GM18511 (cell line): ENCODE results near the gene IL1RAPL1.

ENCODE experiments used
- ATAC-seq: cut with Tn5 transposase; IDR thresholded peaks from one replicate; pipeline ENCODE4 v1.9.1; 2021; ENCODE audit warnings: mild to moderate bottlenecking, moderate library complexity; ENCODE audit not compliant: unreplicated experiment

The IL1RAPL1 gene

DNA sequence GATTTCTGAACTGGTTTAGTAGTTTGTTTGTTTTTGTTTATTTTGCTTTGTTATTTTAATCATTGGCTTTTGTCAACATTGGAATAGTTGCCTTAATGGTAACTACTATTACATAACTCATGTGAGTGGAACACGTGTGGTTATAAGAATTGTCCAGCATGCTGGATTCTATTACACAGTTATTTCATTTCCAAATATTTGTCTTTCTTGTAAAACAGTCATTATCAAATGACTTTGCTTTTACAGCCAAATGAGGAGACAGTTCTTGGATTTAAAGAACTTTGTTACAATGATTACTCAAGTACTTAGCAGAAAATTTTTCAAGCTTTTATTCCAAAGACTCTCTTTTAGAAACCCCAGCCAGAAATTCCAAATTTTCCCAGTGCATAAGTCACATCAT is 1112.0 kb downstream of the IL1RAPL1 start:
- ATAC-seq: no peak

DNA sequence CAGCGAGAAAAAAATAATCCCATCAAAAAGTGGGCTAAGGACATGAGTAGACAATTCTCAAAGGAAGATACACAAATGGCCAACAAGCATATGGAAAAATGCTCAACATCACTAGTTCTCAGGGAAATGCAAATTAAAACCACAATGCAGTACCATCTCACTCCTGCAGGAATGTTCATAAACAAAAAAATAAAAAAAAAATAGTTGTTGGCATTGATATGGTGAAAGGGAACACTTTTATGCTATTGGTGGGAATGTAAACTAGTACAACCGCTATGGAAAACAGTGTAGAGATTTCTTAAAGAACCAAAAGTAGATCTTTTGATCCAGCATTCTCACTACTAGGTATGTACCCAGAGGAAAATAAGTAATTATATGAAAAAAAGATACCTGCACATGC is 1119.8 kb downstream of the IL1RAPL1 start:
- no peak for ATAC-seq

DNA sequence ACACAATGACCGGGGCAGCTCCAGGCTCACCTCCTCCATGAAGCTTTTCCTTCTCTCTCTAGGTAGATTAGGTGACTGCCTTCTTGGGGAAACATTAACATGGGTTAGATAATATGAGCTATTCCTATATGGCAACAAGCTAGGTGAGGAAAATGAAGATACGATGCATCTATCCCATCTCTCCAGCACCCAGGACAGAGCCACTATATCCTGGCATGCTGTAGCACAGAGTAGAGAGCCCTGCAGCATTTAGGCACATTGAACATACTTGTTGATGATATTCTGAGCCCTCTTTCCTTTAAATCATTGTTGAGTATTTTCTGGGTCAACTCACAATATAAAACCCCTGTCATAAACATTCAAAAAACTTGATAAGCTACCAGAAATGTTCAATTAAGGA is 1133.9 kb downstream of the IL1RAPL1 start:
- no peak for ATAC-seq

DNA sequence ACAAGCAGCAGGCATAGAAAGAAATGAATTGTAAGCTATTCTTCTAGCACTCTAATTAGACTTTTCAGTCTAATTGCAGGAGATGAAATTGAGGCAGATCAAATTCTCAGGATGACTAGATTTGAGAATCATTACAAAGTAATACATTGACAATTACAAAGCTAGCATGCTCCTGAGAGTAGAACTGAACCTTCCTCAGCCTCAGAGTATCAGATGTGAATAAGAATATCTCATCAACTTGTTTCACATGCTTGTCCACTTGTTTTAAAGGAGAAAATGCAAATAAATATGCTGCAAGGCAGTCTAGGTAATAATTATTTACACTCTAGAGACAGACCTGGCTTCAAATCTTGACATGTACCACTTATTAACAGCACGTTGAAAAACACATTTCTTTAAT is 1137.1 kb downstream of the IL1RAPL1 start:
- ATAC-seq: peak; percentile 80

GRCh38 chrX:29726811-29727210 is 1139.6 kb downstream of the IL1RAPL1 start:
- ATAC-seq: no peak

DNA sequence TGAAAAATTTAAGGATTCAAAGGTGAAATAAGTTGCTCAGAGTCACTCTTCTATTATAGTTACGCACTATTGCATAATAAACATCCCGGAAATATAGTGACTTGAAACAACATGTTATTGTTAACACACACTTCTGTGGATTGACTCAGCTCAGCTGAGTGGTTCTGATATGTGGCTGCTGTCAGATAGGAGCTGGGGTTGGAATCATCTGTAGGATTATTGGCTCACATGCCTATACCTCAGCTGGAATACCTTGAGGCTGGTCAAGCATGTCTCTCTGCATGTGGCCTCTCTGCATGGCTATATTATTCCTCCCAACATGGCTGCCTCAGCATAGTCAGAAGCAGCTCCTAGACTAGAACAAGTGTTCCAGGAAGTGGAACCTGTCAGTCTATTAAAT is 1141.4 kb downstream of the IL1RAPL1 start:
- ATAC-seq: no peak

DNA sequence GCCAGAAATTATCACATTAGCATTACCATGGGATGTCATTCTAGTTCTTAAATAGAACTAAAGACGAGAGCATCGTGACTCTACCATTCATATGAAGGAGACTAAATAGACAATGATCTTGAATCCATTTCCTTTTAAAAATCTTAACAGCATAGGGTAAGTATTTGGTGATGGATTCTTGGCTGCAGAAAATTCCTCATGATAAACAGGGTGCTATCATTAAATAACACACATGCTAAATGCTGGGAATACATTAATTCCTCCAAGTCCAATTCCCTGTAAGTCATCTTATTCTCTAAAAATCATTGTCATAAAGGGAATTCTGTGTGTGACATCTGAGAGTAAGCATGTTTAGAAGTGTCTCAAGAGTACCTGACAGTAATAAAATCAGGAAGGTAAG is 1157.7 kb downstream of the IL1RAPL1 start:
- no peak for ATAC-seq

GRCh38 chrX:29746326-29746725 is 1159.1 kb downstream of the IL1RAPL1 start:
- no peak for ATAC-seq

- ATAC-seq: no peak
These were observed 1174.8 kb downstream of the IL1RAPL1 start for GRCh38 chrX:29762006-29762405.

- peak; percentile 53 for ATAC-seq
These were observed 1188.6 kb downstream of the IL1RAPL1 start for GRCh38 chrX:29775890-29776289.

- ATAC-seq: no peak
These were observed 1200.4 kb downstream of the IL1RAPL1 start for GRCh38 chrX:29787656-29788055.

GRCh38 chrX:29788991-29789699 is 1201.9 kb downstream of the IL1RAPL1 start:
- ATAC-seq: no peak

- ATAC-seq: no peak
These were observed 1205.1 kb downstream of the IL1RAPL1 start for GRCh38 chrX:29792335-29792734.

- no peak for ATAC-seq
These were observed 1209.9 kb downstream of the IL1RAPL1 start for GRCh38 chrX:29797156-29797555.

DNA sequence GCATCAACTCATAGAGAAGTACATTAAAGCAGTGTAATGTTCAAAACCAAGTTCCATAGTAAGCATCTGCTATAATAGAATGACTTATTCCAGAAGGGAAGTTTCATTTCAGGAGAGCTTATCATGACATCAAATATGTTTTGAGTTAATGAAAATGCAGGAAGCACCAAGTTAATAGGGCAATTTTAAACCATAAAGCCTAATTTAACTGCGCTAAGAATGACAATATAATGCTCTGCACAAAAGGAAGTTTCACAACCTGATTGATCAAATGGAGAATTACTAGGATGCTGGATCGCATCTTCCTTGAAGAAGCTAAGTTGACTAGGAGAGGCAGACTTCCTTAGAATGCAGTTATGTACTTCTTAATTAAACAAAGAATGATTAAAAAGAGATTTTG is 1211.2 kb downstream of the IL1RAPL1 start:
- no peak for ATAC-seq

GRCh38 chrX:29813174-29813573 is 1225.9 kb downstream of the IL1RAPL1 start:
- ATAC-seq: no peak

- peak; percentile 54 for ATAC-seq
These were observed 1237.1 kb downstream of the IL1RAPL1 start for GRCh38 chrX:29824176-29824906.

- no peak for ATAC-seq
These were observed 1239.5 kb downstream of the IL1RAPL1 start for GRCh38 chrX:29826742-29827141.

- no peak for ATAC-seq
These were observed 1247.1 kb downstream of the IL1RAPL1 start for GRCh38 chrX:29834311-29834710.

DNA sequence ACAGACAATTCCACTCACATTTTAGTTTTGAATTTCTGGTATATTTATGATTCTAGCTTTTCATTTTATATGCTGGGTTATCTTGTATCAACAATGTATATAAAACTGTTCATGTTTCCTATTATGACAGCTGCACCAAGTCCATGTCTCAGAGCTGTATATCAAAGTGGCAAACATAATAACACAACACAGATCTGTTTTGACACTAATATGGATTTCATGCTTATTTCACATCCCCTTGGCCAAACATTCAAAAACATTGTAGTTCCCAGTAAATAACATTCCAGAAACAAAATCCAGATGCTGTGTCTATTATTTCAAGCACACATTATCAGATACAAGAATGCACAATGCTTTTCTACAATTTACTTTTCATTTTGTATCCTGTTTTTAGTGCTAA is 1247.5 kb downstream of the IL1RAPL1 start:
- ATAC-seq: no peak

GRCh38 chrX:29841750-29842149 is 1254.5 kb downstream of the IL1RAPL1 start:
- ATAC-seq: peak; percentile 57

- no peak for ATAC-seq
These were observed 1255.3 kb downstream of the IL1RAPL1 start for GRCh38 chrX:29842552-29842951.
